IMR-90 (cell line): Measurements from ENCODE around the gene PFKP.

ENCODE experiments used
- CHD1 ChIP-seq: IDR thresholded peaks from 2 replicates; pipeline ENCODE4 v1.6.1; 2012; ENCODE audit warnings: low read depth, low read length, improper control_type of control experiment
- CTCF ChIP-seq: conservative IDR thresholded peaks from 2 replicates; pipeline ENCODE4 v1.5.1; 2012; ENCODE audit warnings: mild to moderate bottlenecking, low read depth, low read length, improper control_type of control experiment
- FOS ChIP-seq: fragments of 150-350 bp; IDR thresholded peaks from 2 replicates; pipeline ENCODE4 v1.6.1; 2016; ENCODE audit warnings: low read depth, low read length
- MXI1 ChIP-seq: IDR thresholded peaks from 2 replicates; pipeline ENCODE4 v1.6.1; 2012; ENCODE audit warnings: low read depth, mild to moderate bottlenecking, low read length, moderate library complexity, borderline replicate concordance
- POLR2A ChIP-seq: IDR thresholded peaks from 2 replicates; pipeline ENCODE4 v1.6.1; 2012; ENCODE audit warnings: mild to moderate bottlenecking, low read depth, low read length
- RFX5 ChIP-seq: IDR thresholded peaks from 2 replicates; pipeline ENCODE4 v1.8.0; 2012; ENCODE audit warnings: low read depth, mild to moderate bottlenecking, low read length, moderate library complexity
- SMC3 ChIP-seq: fragments of 150-350 bp; IDR thresholded peaks from 2 replicates; pipeline ENCODE4 v1.6.1; 2016; ENCODE audit warnings: low read depth, mild to moderate bottlenecking, antibody characterized with exemption, low read length, moderate library complexity
- USF2 ChIP-seq: fragments of 150-350 bp; IDR thresholded peaks from 2 replicates; pipeline ENCODE4 v1.6.1; 2017; ENCODE audit warnings: mild to moderate bottlenecking, antibody characterized with exemption, low read length, low read depth

GRCh38 chr10:3033925-3034324, 33.4 kb upstream of the PFKP start:
- no peak for TF ChIP-seq CTCF
- no peak for TF ChIP-seq POLR2A
- TF ChIP-seq SMC3: no peak
- no peak for TF ChIP-seq FOS
- TF ChIP-seq USF2: no peak
- TF ChIP-seq MXI1: no peak
- TF ChIP-seq CHD1: no peak
- TF ChIP-seq RFX5: no peak
